Natural killer cell (primary cell): ENCODE measurements around the gene SLBP. TPM values are rescaled to one million over a fixed set of nuclear protein-coding genes. Genes with fewer than 3 reads are reported as not detected.

Experiments
- ATAC-seq, 3 donors: fragments of 150-1000 bp in 2 of 3; fragments of 200-7000 bp in 1 of 3; cut with Tn5 transposase; 1 replicate in 1 of 3; 2 replicates in 2 of 3; pipeline ENCODE4 v1.10.0; 2021; ENCODE audit warnings: mild to moderate bottlenecking in 2 of 3, moderate library complexity in 2 of 3
- DNase-seq, 2 donors: peaks; one replicate each; pipeline versions ENCODE4 v3.0.0 to v3.0.0-alpha.2; 2013 to 2021; ENCODE audit warnings: mixed read lengths in 1 of 2
- H3K27ac ChIP-seq: one replicate; pipeline ENCODE4 v1.5.1; 2013; ENCODE audit warnings: mild to moderate bottlenecking, low read length
- H3K27me3 ChIP-seq: one replicate; pipeline ENCODE4 v1.6.1; 2013; ENCODE audit warnings: low read length; ENCODE audit not compliant: control insufficient read depth, insufficient read depth
- H3K36me3 ChIP-seq: one replicate; pipeline ENCODE4 v1.6.1; 2013; ENCODE audit warnings: low read length; ENCODE audit not compliant: control insufficient read depth, insufficient read depth
- H3K4me1 ChIP-seq: one replicate; pipeline ENCODE4 v1.6.1; 2013; ENCODE audit warnings: low read length; ENCODE audit not compliant: control insufficient read depth, insufficient read depth
- H3K4me3 ChIP-seq: one replicate; pipeline ENCODE4 v1.5.1; 2013; ENCODE audit warnings: low read length
- H3K9me3 ChIP-seq: one replicate; pipeline ENCODE4 v1.6.1; 2013; ENCODE audit warnings: low read length; ENCODE audit not compliant: control insufficient read depth, insufficient read depth
- H3K27ac Mint-ChIP-seq, 2 donors: one replicate each; pipeline ENCODE4 v1.8.0; 2022; ENCODE audit warnings: mild to moderate bottlenecking in 2 of 2, mixed read lengths in 2 of 2, moderate library complexity in 1 of 2
- H3K27me3 Mint-ChIP-seq, 2 donors: one replicate each; pipeline ENCODE4 v1.8.0; 2022; ENCODE audit warnings: low read depth in 2 of 2, mixed read lengths in 2 of 2
- H3K36me3 Mint-ChIP-seq: one replicate; pipeline ENCODE4 v1.8.0; 2022; ENCODE audit warnings: mixed read lengths
- H3K4me1 Mint-ChIP-seq, 2 donors: one replicate each; pipeline ENCODE4 v1.8.0; 2022; ENCODE audit warnings: mixed read lengths in 2 of 2
- H3K4me3 Mint-ChIP-seq: one replicate; pipeline ENCODE4 v1.8.0; 2022; ENCODE audit warnings: mild to moderate bottlenecking, moderate library complexity, mixed read lengths
- H3K9me3 Mint-ChIP-seq, 2 donors: one replicate each; pipeline ENCODE4 v1.8.0; 2022; ENCODE audit warnings: mixed read lengths in 2 of 2
- WGBS: methylation state at CpG from one replicate; pipeline ENCODE4 v1.1.7; 2013; ENCODE audit warnings: missing lambda C conversion rate; ENCODE audit not compliant: insufficient coverage; 5-methylcytosine and 5-hydroxymethylcytosine counted together
- intact Hi-C: fragments of 100-400 bp; cut with micrococcal nuclease; formaldehyde crosslinking; loops from one replicate; pipeline ENCODE4 v1.14.2; 2022
- total RNA-seq, 4 donors: library from RNA; stranded (reverse); fragments of 120-200 nt in 1 of 4; gene quantifications; one replicate each; pipeline versions ENCODE4 v1.2.3 to v1.2.4, GENCODE V29; 2013 to 2022
- TF ChIP-seq, protein P1 (sequence below): fragments of 200-600 bp; IDR thresholded peaks from one replicate; pipeline ENCODE4 v1.8.0; 2022; ENCODE audit warnings: antibody characterized with exemption

SLBP gene
- total RNA-seq, 3 donors from 2014 or later (not counting 1 experiment from before 2014, with no cell fraction given), result 29.5 to 38.8 (median 38.6) TPM

GRCh38 chr4:1675802-1676137 is 36.3 kb downstream of the SLBP start:
- no peaks in the 10 kb centered on the region for H3K36me3 Mint-ChIP-seq
- H3K4me1 ChIP-seq, result no peaks in the 10 kb centered on the region
- no peak for DNase-seq
- H3K9me3 Mint-ChIP-seq, result no peaks in the 10 kb centered on the region
- H3K27ac Mint-ChIP-seq, result no peak overlapping the region
- ATAC-seq, result no peak
- H3K4me3 Mint-ChIP-seq, result no peak overlapping the region
- H3K4me1 Mint-ChIP-seq, result no peaks in the 10 kb centered on the region
- H3K27ac ChIP-seq, result no peak overlapping the region
- intact Hi-C loops, result no loop called here
- H3K4me3 ChIP-seq, result no peak overlapping the region
- WGBS, result 84% methylated on average over 10 of the region's 10 CpGs
- no peaks in the 10 kb centered on the region for H3K36me3 ChIP-seq
- TF ChIP-seq, protein P1, sequence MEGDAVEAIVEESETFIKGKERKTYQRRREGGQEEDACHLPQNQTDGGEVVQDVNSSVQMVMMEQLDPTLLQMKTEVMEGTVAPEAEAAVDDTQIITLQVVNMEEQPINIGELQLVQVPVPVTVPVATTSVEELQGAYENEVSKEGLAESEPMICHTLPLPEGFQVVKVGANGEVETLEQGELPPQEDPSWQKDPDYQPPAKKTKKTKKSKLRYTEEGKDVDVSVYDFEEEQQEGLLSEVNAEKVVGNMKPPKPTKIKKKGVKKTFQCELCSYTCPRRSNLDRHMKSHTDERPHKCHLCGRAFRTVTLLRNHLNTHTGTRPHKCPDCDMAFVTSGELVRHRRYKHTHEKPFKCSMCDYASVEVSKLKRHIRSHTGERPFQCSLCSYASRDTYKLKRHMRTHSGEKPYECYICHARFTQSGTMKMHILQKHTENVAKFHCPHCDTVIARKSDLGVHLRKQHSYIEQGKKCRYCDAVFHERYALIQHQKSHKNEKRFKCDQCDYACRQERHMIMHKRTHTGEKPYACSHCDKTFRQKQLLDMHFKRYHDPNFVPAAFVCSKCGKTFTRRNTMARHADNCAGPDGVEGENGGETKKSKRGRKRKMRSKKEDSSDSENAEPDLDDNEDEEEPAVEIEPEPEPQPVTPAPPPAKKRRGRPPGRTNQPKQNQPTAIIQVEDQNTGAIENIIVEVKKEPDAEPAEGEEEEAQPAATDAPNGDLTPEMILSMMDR, result no peak
- no peaks in the 10 kb centered on the region for H3K27me3 ChIP-seq
- H3K27me3 Mint-ChIP-seq, result peaks cover 0 to 6% of the 10 kb centered on the region in 2 donors
- H3K9me3 ChIP-seq, result no peaks in the 10 kb centered on the region

DNA sequence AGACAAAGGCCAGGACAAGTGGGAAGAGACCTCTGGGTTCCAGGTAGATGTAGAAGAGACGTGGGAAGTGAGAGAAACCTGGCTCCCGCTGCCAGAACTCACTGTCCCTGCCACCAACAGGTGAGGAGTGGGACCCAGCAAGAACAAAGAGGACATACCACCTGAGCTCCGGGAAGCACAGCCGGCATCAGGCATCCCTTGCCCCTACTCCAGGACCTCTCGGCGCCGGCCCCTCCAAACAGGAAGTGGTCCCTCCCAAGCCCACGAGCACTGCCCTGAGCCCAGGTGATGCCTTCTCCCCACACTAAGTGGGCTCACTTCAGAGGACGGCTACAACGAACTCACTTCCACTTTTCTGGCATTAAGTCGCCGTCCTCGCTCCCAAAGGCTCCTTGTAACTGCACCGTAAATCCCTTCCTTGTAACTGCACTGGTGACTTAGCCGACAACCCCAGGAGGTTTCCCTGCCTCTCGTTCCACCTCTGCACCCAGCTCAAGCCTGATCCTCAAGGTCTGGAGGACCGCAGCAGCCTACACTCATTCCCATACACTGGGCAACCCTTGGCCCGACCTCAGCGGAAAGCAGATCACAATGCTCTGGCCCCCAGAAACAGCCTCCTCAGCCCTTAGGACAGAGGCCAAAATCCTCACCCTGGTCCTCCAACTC is 36.9 kb downstream of the SLBP start:
- Histone ChIP-seq H3K27me3 (no peaks in the 10 kb centered on the region), H3K4me3 (no peak overlapping the region), H3K9me3 (no peaks in the 10 kb centered on the region), H3K4me1 (no peaks in the 10 kb centered on the region), H3K36me3 (no peaks in the 10 kb centered on the region), H3K27ac (no peak overlapping the region)
- intact Hi-C loops, result no loop called here
- Mint-ChIP-seq H3K9me3 (no peaks in the 10 kb centered on the region), H3K4me1 (no peaks in the 10 kb centered on the region), H3K27ac (no peak overlapping the region), H3K36me3 (no peaks in the 10 kb centered on the region), H3K27me3 (peaks cover 0 to 6% of the 10 kb centered on the region in 2 donors), H3K4me3 (no peak overlapping the region)
- TF ChIP-seq, protein P1, result no peak
- 84% methylated on average over 19 of the region's 19 CpGs for WGBS
- no peak for DNase-seq
- ATAC-seq, result no peak

- WGBS, result 70% methylated on average over 9 of the region's 9 CpGs
- H3K27me3 Mint-ChIP-seq, result peaks cover 0 to 6% of the 10 kb centered on the region in 2 donors
Measured at GRCh38 chr4:1674682-1675081, 37.4 kb downstream of the SLBP start.

More at GRCh38 chr4:1674682-1675081, 37.4 kb downstream of the SLBP start:
- Mint-ChIP-seq H3K36me3 (no peaks in the 10 kb centered on the region), H3K9me3 (no peaks in the 10 kb centered on the region), H3K4me3 (no peak overlapping the region), H3K4me1 (no peaks in the 10 kb centered on the region), H3K27ac (no peak overlapping the region)
- intact Hi-C loops, result no loop called here
- H3K27ac ChIP-seq, result no peak overlapping the region
- H3K9me3 ChIP-seq, result no peaks in the 10 kb centered on the region
- H3K4me1 ChIP-seq, result no peaks in the 10 kb centered on the region
- no peak overlapping the region for H3K4me3 ChIP-seq
- no peaks in the 10 kb centered on the region for H3K27me3 ChIP-seq
- ATAC-seq (no peak), DNase-seq (no peak)
- no peaks in the 10 kb centered on the region for H3K36me3 ChIP-seq
- TF ChIP-seq, protein P1, result no peak
